Measurements from ENCODE around the gene SNX9. TPM values are rescaled to one million over a fixed set of nuclear protein-coding genes. Genes with fewer than 3 reads are reported as not detected.

The SNX9 gene
- total and polyA plus RNA-seq, 4 donors: 19.3 to 27.6 (median 23.3) TPM

- WGBS (ENCODE audit: insufficient coverage): 84% methylated on average over 20 of the region's 21 CpGs
These were observed 153.5 kb downstream of the SNX9 start for GRCh38 chr6:157976345-157977175.

DNA sequence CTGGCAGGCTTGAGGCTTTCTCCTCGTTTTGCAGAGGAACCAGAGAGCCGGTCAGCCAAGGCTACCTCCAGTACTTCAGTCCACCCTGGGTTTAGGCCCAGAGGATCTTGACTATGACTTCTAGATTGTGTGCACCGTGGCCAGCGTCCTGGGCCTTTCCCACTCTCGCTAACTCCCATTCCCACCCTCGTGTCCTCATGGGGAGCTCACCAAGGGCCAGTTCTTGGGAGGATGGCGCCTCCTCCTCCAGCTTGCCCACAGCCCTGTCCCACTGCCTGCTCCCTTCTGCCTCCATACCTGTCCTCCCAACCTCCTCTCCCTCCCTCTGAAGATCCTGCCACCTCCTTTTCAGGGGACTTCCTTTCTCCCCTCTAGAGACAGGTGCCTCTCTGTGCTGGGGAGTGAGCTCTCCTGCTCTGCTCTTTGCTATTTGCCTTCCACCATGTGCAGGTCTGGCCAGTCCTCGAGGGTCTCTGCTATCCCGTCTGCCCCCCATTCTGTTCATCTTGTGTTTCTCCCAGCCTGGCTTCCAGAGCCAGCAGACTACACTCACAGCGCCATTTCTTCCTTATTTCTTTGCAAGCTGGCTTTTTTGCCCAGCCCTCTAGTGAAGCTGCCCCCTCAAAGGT lies 154.2 kb downstream of the SNX9 start:
- peaks cover 9% of the 10 kb centered on the region for H3K27me3 ChIP-seq (ENCODE audit: control insufficient read depth, insufficient read depth, low read length)
- H3K4me3 ChIP-seq (ENCODE audit: low read depth, low read length): no peak overlapping the region
- H3K4me1 ChIP-seq (ENCODE audit: control insufficient read depth, insufficient read depth, low read length): peaks cover 11% of the 10 kb centered on the region
- no peaks in the 10 kb centered on the region for H3K9me3 ChIP-seq (ENCODE audit: control insufficient read depth, insufficient read depth, low read length)
- no peak overlapping the region for H3K27ac ChIP-seq (ENCODE audit: low read depth, low read length)
- WGBS (ENCODE audit: insufficient coverage): 88% methylated on average over 10 of the region's 10 CpGs
- no peak for DNase-seq (ENCODE audit: low read depth in 4 of 6, low spot score in 6 of 6)
- no peaks in the 10 kb centered on the region for H3K36me3 ChIP-seq (ENCODE audit: control insufficient read depth, insufficient read depth, low read length)

More at GRCh38 chr6:157976345-157977175, 153.5 kb downstream of the SNX9 start:
- peaks cover 5% of the 10 kb centered on the region for H3K27me3 ChIP-seq (ENCODE audit: control insufficient read depth, insufficient read depth, low read length)
- H3K9me3 ChIP-seq (ENCODE audit: control insufficient read depth, insufficient read depth, low read length): no peaks in the 10 kb centered on the region
- H3K4me1 ChIP-seq (ENCODE audit: control insufficient read depth, insufficient read depth, low read length): peaks cover 8% of the 10 kb centered on the region
- no peaks in the 10 kb centered on the region for H3K36me3 ChIP-seq (ENCODE audit: control insufficient read depth, insufficient read depth, low read length)
- H3K27ac ChIP-seq (ENCODE audit: low read depth, low read length): no peak overlapping the region
- no peak overlapping the region for H3K4me3 ChIP-seq (ENCODE audit: low read depth, low read length)
- no peak for DNase-seq (ENCODE audit: low read depth in 4 of 6, low spot score in 6 of 6)

DNA sequence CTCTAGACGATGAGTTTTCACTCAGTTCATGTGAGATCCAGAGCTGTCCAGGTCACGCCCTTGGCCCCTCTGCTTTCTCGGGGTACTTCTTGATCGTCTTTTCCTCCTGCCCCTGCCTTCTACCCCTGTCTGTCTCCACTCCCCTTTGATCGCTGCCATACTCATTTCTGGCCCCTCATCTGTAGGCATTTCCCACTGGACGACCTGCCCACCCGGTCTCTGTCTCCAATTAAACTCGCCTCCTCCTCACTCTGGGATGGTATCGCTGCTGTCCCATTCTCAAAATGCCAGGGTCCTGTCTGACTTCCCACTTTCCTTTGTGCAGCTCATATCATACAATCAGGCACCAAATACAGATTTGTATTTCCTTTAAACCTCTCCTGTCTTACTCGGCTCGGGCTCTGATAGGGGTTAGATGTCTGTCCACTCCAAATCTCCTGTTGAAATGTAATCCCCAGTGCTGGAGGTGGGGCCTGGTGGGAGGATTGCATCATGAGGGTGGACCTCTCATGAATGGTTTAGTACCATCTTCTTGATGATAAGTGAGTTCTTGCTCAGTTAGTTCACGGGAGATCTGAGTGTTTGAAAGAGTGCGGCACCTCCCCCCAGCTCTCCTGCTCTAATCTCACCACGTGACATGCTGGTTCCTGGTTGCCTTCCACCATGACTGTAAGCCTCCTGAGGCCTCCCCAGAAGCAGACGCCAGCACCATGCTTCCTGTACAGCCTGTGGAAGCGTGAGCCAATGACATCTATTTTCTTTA lies 155.2 kb downstream of the SNX9 start:
- peaks cover 15% of the 10 kb centered on the region for H3K27me3 ChIP-seq (ENCODE audit: control insufficient read depth, insufficient read depth, low read length)
- no peak overlapping the region for H3K4me3 ChIP-seq (ENCODE audit: low read depth, low read length)
- no peak overlapping the region for H3K27ac ChIP-seq (ENCODE audit: low read depth, low read length)
- DNase-seq (ENCODE audit: low read depth in 4 of 6, low spot score in 6 of 6): no peak
- peaks cover 13% of the 10 kb centered on the region for H3K4me1 ChIP-seq (ENCODE audit: control insufficient read depth, insufficient read depth, low read length)
- WGBS (ENCODE audit: insufficient coverage): 89% methylated on average over 11 of the region's 16 CpGs
- H3K9me3 ChIP-seq (ENCODE audit: control insufficient read depth, insufficient read depth, low read length): no peaks in the 10 kb centered on the region
- H3K36me3 ChIP-seq (ENCODE audit: control insufficient read depth, insufficient read depth, low read length): no peaks in the 10 kb centered on the region

DNA sequence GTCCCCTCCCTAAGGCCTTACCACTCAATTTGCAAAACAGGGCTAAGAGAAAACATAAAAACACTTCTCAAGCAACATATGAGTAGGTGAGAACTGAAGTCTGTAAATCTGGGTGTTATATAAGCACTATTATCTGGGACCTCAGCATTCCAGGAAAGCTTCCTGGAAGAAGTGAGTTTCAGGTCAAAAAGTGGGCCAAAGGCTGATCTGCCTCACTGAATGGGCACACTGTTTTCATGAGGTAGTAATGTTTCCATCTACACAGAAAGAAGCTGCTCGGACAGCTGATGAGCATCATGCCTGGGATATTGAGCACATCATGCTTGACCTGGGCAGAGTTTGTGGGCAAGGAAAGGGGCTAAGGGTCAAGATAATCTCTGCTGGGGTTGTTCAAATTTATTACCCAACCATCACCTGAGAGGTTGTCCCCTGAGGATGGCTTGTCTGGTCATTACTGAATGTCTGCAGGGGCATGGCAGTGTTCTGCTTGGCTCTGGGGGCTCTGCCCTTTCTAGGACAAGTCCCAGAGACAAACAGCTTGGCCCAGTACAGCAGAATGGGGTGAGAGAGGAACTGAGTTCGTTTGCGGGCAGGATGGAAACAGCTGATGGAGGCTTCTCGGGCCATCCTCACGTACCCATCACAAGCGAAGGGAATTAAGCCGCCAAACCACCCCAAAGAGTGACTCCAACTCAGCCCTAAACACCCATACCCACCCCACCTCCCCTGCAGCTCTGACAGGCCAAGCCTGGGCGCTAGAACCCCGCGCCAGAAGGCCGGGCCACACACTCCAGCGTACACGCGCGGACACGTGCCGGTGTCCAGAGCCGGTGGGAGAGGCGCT lies 157.5 kb downstream of the SNX9 start:
- 38% methylated on average over 19 of the region's 19 CpGs for WGBS (ENCODE audit: insufficient coverage)

GRCh38 chr6:157981132-157981394 lies 158.0 kb downstream of the SNX9 start:
- no peaks in the 10 kb centered on the region for H3K9me3 ChIP-seq (ENCODE audit: control insufficient read depth, insufficient read depth, low read length)
- peaks cover 22% of the 10 kb centered on the region for H3K4me1 ChIP-seq (ENCODE audit: control insufficient read depth, insufficient read depth, low read length)
- H3K36me3 ChIP-seq (ENCODE audit: control insufficient read depth, insufficient read depth, low read length): no peaks in the 10 kb centered on the region
- peaks cover 20% of the 10 kb centered on the region for H3K27me3 ChIP-seq (ENCODE audit: control insufficient read depth, insufficient read depth, low read length)
- H3K4me3 ChIP-seq (ENCODE audit: low read depth, low read length): peak overlapping the region; percentile 55
- WGBS (ENCODE audit: insufficient coverage): 1% methylated on average over 22 of the region's 24 CpGs
- DNase-seq (ENCODE audit: low read depth in 4 of 6, low spot score in 6 of 6): peak in 1 of 6 donors; percentile 52
- no peak overlapping the region for H3K27ac ChIP-seq (ENCODE audit: low read depth, low read length)

More for the DNA sequence above, 157.5 kb downstream of the SNX9 start:
- DNase-seq (ENCODE audit: low read depth in 4 of 6, low spot score in 6 of 6): no peak
- H3K4me3 ChIP-seq (ENCODE audit: low read depth, low read length): peak overlapping the region; percentile 55
- H3K9me3 ChIP-seq (ENCODE audit: control insufficient read depth, insufficient read depth, low read length): no peaks in the 10 kb centered on the region
- no peak overlapping the region for H3K27ac ChIP-seq (ENCODE audit: low read depth, low read length)
- H3K36me3 ChIP-seq (ENCODE audit: control insufficient read depth, insufficient read depth, low read length): no peaks in the 10 kb centered on the region
- H3K4me1 ChIP-seq (ENCODE audit: control insufficient read depth, insufficient read depth, low read length): peaks cover 16% of the 10 kb centered on the region
- H3K27me3 ChIP-seq (ENCODE audit: control insufficient read depth, insufficient read depth, low read length): peaks cover 20% of the 10 kb centered on the region

DNA sequence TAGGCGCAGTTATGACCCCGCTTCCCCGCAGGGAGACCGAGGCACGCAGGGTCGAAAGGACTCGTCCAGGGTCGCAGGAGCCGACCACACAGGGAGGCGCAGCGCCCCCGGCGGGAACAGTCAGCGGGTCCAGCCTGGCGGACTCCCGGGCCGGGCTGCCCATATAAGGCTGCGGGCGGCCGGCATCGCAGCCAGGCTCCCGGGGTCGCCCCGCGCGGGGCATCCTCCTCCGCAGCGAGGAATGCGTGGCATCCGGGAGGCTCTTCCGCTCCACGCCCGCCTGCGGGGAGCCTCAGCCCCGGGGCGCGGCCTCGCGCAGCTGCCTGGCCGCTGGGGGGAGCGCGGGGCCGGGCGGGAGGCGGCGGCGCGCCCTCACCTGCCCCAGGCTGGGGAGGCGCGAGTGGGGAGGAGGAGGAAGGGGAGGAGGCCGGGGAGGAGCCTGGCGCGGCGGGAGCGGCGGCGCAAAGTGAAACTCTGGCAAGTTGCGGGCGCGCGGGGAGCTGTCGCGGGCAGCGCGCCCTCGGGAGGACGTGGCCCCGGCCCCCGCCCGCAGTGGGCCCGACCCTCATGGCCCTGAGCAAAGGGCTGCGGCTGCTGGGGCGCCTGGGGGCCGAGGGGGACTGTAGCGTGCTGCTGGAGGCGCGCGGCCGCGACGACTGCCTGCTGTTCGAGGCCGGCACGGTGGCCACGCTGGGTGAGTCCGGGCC lies 158.5 kb downstream of the SNX9 start, which contains the start of gene SYNJ2:
Gene SYNJ2, plus strand, starts transcription at position 469 of the 707 bp plus-strand sequence. Its CDS starts 99 bp downstream, at position 568.
- no peaks in the 10 kb centered on the region for H3K36me3 ChIP-seq (ENCODE audit: control insufficient read depth, insufficient read depth, low read length)

GRCh38 chr6:157982102-157982562 lies 159.1 kb downstream of the SNX9 start:
- WGBS (ENCODE audit: insufficient coverage): 2% methylated on average over 35 of the region's 36 CpGs
- DNase-seq (ENCODE audit: low read depth in 4 of 6, low spot score in 6 of 6): no peak
- Histone ChIP-seq H3K36me3 (ENCODE audit: control insufficient read depth, insufficient read depth, low read length) (no peaks in the 10 kb centered on the region), H3K27me3 (ENCODE audit: control insufficient read depth, insufficient read depth, low read length) (peaks cover 20% of the 10 kb centered on the region), H3K4me3 (ENCODE audit: low read depth, low read length) (peak overlapping the region; percentile 55), H3K27ac (ENCODE audit: low read depth, low read length) (no peak overlapping the region), H3K4me1 (ENCODE audit: control insufficient read depth, insufficient read depth, low read length) (peaks cover 23% of the 10 kb centered on the region), H3K9me3 (ENCODE audit: control insufficient read depth, insufficient read depth, low read length) (no peaks in the 10 kb centered on the region)

More for the DNA sequence above, 158.5 kb downstream of the SNX9 start, which contains the start of gene SYNJ2:
- 0% methylated on average over 86 of the region's 86 CpGs for WGBS (ENCODE audit: insufficient coverage)
- DNase-seq (ENCODE audit: low read depth in 4 of 6, low spot score in 6 of 6): peak in 2 of 6 donors; percentile 42 to 65
- peaks cover 23% of the 10 kb centered on the region for H3K4me1 ChIP-seq (ENCODE audit: control insufficient read depth, insufficient read depth, low read length)
- H3K27me3 ChIP-seq (ENCODE audit: control insufficient read depth, insufficient read depth, low read length): peaks cover 20% of the 10 kb centered on the region
- no peaks in the 10 kb centered on the region for H3K9me3 ChIP-seq (ENCODE audit: control insufficient read depth, insufficient read depth, low read length)
- H3K27ac ChIP-seq (ENCODE audit: low read depth, low read length): no peak within 1 kb of the TSS
- peak within 1 kb of the TSS; percentile 55 for H3K4me3 ChIP-seq (ENCODE audit: low read depth, low read length)

DNA sequence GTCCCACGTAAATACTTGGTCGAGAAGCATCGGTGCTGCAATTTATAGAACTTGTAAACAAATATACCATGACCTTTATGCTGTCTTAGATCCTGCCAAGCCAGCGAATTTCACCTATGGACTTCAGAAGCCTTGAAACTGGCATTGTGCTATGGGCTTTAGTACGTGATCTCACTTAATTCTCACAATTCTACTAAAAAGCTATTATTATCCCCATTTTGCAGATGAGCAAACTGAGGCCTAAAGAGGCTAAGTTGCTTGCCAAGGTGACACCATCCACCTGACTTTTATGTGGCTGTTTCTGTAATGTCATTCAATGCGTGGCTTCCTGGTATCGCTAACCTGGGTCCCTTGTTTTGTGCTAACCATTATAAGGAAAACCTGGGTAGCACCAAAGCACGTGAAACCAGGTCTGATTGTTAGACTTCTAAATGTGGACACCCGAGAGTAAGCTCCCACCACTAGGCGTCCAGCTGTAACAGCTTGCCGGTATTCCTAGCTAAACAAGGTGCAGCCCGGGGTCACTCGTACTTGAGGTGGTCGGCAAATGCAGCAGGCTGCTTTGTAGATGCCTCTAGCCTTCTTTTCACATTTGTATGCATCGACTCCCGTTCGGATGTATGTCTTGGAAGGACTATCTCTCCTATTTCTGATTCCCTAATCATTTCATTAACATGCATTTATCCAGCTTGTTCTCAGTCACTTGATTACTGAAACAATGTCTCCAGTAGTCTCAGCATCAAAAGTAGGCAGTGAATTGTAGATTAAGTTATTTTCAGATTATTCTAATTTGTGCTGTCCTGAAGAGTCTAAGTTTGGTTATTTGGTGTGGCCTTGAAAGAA lies 159.7 kb downstream of the SNX9 start:
- H3K27me3 ChIP-seq (ENCODE audit: control insufficient read depth, insufficient read depth, low read length): peaks cover 20% of the 10 kb centered on the region
- H3K4me3 ChIP-seq (ENCODE audit: low read depth, low read length): peak overlapping the region; percentile 55
- H3K27ac ChIP-seq (ENCODE audit: low read depth, low read length): no peak overlapping the region
- H3K36me3 ChIP-seq (ENCODE audit: control insufficient read depth, insufficient read depth, low read length): peaks cover under 1% of the 10 kb centered on the region
- WGBS (ENCODE audit: insufficient coverage): 64% methylated on average over 13 of the region's 17 CpGs
- no peak for DNase-seq (ENCODE audit: low read depth in 4 of 6, low spot score in 6 of 6)
- no peaks in the 10 kb centered on the region for H3K9me3 ChIP-seq (ENCODE audit: control insufficient read depth, insufficient read depth, low read length)
- peaks cover 24% of the 10 kb centered on the region for H3K4me1 ChIP-seq (ENCODE audit: control insufficient read depth, insufficient read depth, low read length)

Data from spinal cord (tissue), 10 donors.